Ishikawa (cell line): ENCODE data around the gene C2CD4D.

ENCODE experiments used
- CEBPB ChIP-seq: IDR thresholded peaks from 2 replicates; pipeline ENCODE4 v1.6.1; 2012
- CREB1 ChIP-seq: IDR thresholded peaks from 2 replicates; pipeline ENCODE4 v1.6.1; 2012; ENCODE audit warnings: low read depth
- EGR1 ChIP-seq: IDR thresholded peaks from 2 replicates; pipeline ENCODE4 v1.6.1; 2012
- EP300 ChIP-seq: IDR thresholded peaks from 2 replicates; pipeline ENCODE4 v1.6.1; 2012; ENCODE audit warnings: borderline replicate concordance
- FOXM1 ChIP-seq: IDR thresholded peaks from 2 replicates; pipeline ENCODE4 v1.6.1; 2012; ENCODE audit warnings: low read depth, borderline replicate concordance
- NFIC ChIP-seq: IDR thresholded peaks from 2 replicates; pipeline ENCODE4 v1.6.1; 2012
- RAD21 ChIP-seq: IDR thresholded peaks from 2 replicates; pipeline ENCODE4 v1.6.1; 2012; ENCODE audit warnings: low read depth
- TAF1 ChIP-seq: IDR thresholded peaks from 2 replicates; pipeline ENCODE4 v1.6.1; 2012; ENCODE audit warnings: low read depth, mild to moderate bottlenecking
- TCF12 ChIP-seq: IDR thresholded peaks from 2 replicates; pipeline ENCODE4 v1.6.1; 2012; ENCODE audit warnings: low read depth
- TEAD4 ChIP-seq: IDR thresholded peaks from 2 replicates; pipeline ENCODE4 v1.6.1; 2012
- YY1 ChIP-seq: IDR thresholded peaks from 2 replicates; pipeline ENCODE4 v1.6.1; 2012; ENCODE audit warnings: low read depth
- ZBTB7A ChIP-seq: IDR thresholded peaks from 2 replicates; pipeline ENCODE4 v1.6.1; 2012; ENCODE audit warnings: low read depth
- TF ChIP-seq, protein P1 (sequence below): IDR thresholded peaks from 2 replicates; pipeline ENCODE4 v1.6.1; 2012
- TF ChIP-seq, protein P2 (sequence below): IDR thresholded peaks from 2 replicates; pipeline ENCODE4 v1.6.1; 2012; ENCODE audit warnings: low read depth, mild to moderate bottlenecking
- TF ChIP-seq, protein P3 (sequence below): IDR thresholded peaks from 2 replicates; pipeline ENCODE4 v1.6.1; 2012

The C2CD4D gene

DNA sequence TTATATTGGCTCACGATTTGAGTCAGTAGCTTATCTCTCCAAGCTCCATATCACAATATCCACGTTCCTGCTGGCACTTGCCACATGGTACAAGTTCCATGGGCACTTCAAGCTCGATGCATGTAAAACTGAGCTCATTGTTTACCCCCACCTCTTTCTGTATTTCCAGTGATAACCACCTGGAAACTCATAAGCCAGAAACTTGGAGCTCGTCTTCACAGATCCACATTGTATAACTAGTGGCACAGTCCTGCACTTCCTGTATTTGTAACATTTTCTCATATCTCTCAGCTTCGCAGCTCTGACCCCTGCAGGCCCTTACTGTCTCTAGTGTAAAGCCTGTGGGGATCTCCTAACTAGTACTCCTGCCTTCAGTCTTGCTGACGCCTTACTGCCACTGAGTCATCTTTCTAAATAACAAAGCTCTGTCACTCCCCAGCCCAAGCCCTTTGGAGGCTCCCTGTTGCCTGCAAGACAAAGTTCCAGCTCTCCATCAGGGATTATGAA, 6.5 kb upstream of the C2CD4D start:
- TF ChIP-seq CEBPB (no peak), ZBTB7A (no peak), EP300 (no peak), NFIC (no peak), RAD21 (no peak)
- TF ChIP-seq, protein P1, sequence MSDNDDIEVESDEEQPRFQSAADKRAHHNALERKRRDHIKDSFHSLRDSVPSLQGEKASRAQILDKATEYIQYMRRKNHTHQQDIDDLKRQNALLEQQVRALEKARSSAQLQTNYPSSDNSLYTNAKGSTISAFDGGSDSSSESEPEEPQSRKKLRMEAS, result no peak
- TF ChIP-seq, protein P2, sequence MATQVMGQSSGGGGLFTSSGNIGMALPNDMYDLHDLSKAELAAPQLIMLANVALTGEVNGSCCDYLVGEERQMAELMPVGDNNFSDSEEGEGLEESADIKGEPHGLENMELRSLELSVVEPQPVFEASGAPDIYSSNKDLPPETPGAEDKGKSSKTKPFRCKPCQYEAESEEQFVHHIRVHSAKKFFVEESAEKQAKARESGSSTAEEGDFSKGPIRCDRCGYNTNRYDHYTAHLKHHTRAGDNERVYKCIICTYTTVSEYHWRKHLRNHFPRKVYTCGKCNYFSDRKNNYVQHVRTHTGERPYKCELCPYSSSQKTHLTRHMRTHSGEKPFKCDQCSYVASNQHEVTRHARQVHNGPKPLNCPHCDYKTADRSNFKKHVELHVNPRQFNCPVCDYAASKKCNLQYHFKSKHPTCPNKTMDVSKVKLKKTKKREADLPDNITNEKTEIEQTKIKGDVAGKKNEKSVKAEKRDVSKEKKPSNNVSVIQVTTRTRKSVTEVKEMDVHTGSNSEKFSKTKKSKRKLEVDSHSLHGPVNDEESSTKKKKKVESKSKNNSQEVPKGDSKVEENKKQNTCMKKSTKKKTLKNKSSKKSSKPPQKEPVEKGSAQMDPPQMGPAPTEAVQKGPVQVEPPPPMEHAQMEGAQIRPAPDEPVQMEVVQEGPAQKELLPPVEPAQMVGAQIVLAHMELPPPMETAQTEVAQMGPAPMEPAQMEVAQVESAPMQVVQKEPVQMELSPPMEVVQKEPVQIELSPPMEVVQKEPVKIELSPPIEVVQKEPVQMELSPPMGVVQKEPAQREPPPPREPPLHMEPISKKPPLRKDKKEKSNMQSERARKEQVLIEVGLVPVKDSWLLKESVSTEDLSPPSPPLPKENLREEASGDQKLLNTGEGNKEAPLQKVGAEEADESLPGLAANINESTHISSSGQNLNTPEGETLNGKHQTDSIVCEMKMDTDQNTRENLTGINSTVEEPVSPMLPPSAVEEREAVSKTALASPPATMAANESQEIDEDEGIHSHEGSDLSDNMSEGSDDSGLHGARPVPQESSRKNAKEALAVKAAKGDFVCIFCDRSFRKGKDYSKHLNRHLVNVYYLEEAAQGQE, result no peak

DNA sequence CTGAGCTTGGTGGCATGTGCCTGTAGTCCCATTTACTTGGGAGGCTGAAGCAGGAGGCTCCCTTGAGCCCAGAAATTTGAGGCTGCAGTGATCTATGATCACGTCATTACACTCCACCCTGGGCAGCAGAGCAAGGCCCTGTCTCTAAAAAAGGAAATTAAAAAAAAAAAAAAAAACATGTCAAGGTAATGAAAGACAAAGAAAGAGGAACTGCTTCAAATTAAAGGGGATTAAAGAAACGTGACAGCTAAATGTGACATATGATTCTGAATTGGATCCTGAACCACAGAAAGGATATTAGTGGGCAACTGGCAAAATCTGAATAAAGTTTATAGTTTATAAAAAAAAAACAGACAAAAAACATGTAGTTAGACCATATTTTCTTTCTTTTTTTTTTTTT, 3.8 kb upstream of the C2CD4D start:
- no peak for TF ChIP-seq ZBTB7A
- TF ChIP-seq, protein P2, result no peak
- TF ChIP-seq, protein P1, result no peak
- TF ChIP-seq EGR1, result no peak
- TF ChIP-seq, protein P3, sequence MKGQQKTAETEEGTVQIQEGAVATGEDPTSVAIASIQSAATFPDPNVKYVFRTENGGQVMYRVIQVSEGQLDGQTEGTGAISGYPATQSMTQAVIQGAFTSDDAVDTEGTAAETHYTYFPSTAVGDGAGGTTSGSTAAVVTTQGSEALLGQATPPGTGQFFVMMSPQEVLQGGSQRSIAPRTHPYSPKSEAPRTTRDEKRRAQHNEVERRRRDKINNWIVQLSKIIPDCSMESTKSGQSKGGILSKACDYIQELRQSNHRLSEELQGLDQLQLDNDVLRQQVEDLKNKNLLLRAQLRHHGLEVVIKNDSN, result no peak
- TF ChIP-seq CREB1, result no peak
- no peak for TF ChIP-seq TEAD4
- TF ChIP-seq TAF1, result no peak
- no peak for TF ChIP-seq FOXM1
- TF ChIP-seq RAD21, result no peak
- TF ChIP-seq EP300, result no peak
- no peak for TF ChIP-seq NFIC
- no peak for TF ChIP-seq CEBPB
- no peak for TF ChIP-seq YY1
- no peak for TF ChIP-seq TCF12

DNA sequence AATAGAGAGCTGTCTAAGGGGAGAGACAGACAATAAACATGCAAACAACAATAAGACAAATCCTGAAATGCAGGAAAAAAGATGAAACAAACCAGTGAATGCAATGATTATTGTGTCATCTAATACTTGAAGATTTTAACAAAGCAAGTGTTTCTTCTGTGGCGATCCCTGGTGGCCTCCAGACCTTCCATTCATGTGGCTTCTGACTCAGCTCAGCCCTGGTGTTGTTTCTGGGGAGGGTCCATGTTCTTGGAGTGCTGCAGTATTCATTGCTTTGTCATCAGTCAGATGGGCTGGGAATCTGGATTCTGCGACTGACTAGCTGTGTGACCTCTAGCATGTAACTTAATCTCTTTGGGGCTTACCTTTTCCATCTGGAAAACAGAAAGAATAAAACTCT, 1.5 kb upstream of the C2CD4D start:
- no peak for TF ChIP-seq NFIC
- TF ChIP-seq TEAD4, result no peak
- TF ChIP-seq RAD21, result no peak
- TF ChIP-seq CREB1, result no peak
- TF ChIP-seq, protein P2, result no peak
- no peak for TF ChIP-seq YY1
- no peak for TF ChIP-seq EGR1
- TF ChIP-seq EP300, result no peak
- TF ChIP-seq, protein P1, result no peak
- no peak for TF ChIP-seq TAF1
- TF ChIP-seq, protein P3, result no peak
- TF ChIP-seq TCF12, result no peak
- no peak for TF ChIP-seq ZBTB7A
- no peak for TF ChIP-seq FOXM1

DNA sequence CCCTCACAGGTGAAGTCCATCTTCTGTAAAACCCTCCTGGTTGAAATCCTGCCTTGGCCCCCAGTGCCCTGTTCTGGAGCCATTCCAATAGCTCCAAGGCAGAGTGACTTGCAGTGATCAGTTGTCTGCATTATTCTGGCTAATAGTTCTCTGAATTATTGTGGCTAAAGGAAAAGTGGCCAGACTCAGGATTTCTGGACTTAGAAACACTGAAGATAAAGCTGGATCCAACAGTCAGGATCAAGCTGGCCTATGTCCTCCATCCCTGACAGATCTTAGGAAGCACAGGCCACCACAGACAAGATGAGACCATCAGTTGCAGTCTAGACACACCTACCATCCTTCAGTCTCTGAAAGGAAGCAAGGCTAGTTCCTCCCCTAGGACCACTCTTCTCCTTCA, 801 bp upstream of the C2CD4D start:
- TF ChIP-seq, protein P3, result no peak
- TF ChIP-seq, protein P2, result no peak
- TF ChIP-seq CEBPB, result no peak
- TF ChIP-seq TEAD4, result no peak
- TF ChIP-seq TCF12, result no peak
- TF ChIP-seq TAF1, result no peak
- TF ChIP-seq YY1, result no peak
- no peak for TF ChIP-seq FOXM1
- TF ChIP-seq ZBTB7A, result no peak
- TF ChIP-seq, protein P1, result no peak
- no peak for TF ChIP-seq EGR1
- no peak for TF ChIP-seq EP300
- no peak for TF ChIP-seq CREB1
- TF ChIP-seq NFIC, result no peak
- TF ChIP-seq RAD21, result no peak
